ENCODE data around the gene GDF2. TPM values are rescaled to one million over a fixed set of nuclear protein-coding genes. Genes with fewer than 3 reads are reported as not detected.

Gene GDF2
- total RNA-seq, 2 donors from 2014 or later: not detected

DNA sequence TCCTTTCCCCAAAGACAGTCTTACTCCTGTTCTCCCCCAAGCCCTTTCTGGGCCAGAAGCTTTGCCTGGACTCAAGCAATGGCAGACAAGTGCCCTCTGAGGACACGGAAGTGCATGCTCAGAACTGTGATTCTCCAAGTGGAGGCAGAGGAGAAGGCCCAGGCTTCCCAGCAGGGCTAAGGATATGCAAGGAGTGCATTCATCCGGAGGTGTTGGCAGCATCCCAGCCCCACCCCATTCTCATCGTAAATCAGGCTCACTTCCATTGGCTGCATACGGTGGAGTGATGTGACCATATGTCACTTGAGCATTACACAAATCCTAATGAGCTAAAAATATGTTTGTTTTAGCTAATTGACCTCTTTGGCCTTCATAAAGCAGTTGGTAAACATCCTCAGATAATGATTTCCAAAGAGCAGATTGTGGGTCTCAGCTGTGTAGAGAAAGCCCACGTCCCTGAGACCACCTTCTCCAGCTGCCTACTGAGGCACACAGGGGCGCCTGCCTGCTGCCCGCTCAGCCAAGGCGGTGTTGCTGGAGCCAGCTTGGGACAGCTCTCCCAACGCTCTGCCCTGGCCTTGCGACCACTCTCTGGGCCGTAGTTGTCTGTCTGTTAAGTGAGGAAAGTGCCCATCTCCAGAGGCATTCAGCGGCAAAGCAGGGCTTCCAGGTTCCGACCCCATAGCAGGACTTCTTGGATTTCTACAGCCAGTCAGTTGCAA is 24.5 kb downstream of the GDF2 start:
- Histone ChIP-seq H3K4me3 (no peak overlapping the region), H3K9me3 (no peaks in the 10 kb centered on the region), H3K27me3 (replicated peaks; ENCODE audit: insufficient read depth) (no peaks in the 10 kb centered on the region), H3K4me1 (ENCODE audit: control insufficient read depth in 1 of 2, low read depth in 2 of 2) (no peaks in the 10 kb centered on the region), H3K36me3 (no peaks in the 10 kb centered on the region), H3K27ac (no peak overlapping the region)
- no peak for TF ChIP-seq CTCF (IDR thresholded peaks at IDR 0.05)
- DNase-seq (ENCODE audit: low spot score) (no peak), ATAC-seq (ENCODE audit: insufficient number of reproducible peaks, low FRiP score, low read depth) (no peak)

DNA sequence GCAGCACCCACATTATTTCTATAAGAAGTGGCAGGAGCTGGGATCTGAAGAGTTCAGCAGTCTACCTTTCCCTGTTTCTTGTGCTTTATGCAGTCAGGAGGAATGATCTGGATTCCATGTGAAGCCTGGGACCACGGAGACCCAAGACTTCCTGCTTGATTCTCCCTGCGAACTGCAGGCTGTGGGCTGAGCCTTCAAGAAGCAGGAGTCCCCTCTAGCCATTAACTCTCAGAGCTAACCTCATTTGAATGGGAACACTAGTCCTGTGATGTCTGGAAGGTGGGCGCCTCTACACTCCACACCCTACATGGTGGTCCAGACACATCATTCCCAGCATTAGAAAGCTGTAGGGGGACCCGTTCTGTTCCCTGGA is 25.0 kb downstream of the GDF2 start:
- Histone ChIP-seq H3K9me3 (no peaks in the 10 kb centered on the region), H3K36me3 (no peaks in the 10 kb centered on the region), H3K27ac (no peak overlapping the region), H3K4me3 (no peak overlapping the region), H3K27me3 (replicated peaks; ENCODE audit: insufficient read depth) (no peaks in the 10 kb centered on the region), H3K4me1 (ENCODE audit: control insufficient read depth in 1 of 2, low read depth in 2 of 2) (no peaks in the 10 kb centered on the region)
- ATAC-seq (ENCODE audit: insufficient number of reproducible peaks, low FRiP score, low read depth) (no peak), DNase-seq (ENCODE audit: low spot score) (no peak)
- TF ChIP-seq CTCF (IDR thresholded peaks at IDR 0.05): no peak

- no peak for TF ChIP-seq CTCF (IDR thresholded peaks at IDR 0.05)
- Histone ChIP-seq H3K27me3 (replicated peaks; ENCODE audit: insufficient read depth) (no peaks in the 10 kb centered on the region), H3K27ac (no peak within 1 kb of the TSS), H3K9me3 (no peaks in the 10 kb centered on the region), H3K36me3 (no peaks in the 10 kb centered on the region), H3K4me3 (no peak within 1 kb of the TSS), H3K4me1 (ENCODE audit: control insufficient read depth in 1 of 2, low read depth in 2 of 2) (no peaks in the 10 kb centered on the region)
- DNase-seq (ENCODE audit: low spot score) (no peak), ATAC-seq (ENCODE audit: insufficient number of reproducible peaks, low FRiP score, low read depth) (no peak)
Measured at GRCh38 chr10:47348138-47348651, 25.9 kb downstream of the GDF2 start, which contains the start of gene RBP3. Gene RBP3, plus strand, starts transcription at chr10:47348363. Its CDS starts 122 bp downstream, at chr10:47348485.

DNA sequence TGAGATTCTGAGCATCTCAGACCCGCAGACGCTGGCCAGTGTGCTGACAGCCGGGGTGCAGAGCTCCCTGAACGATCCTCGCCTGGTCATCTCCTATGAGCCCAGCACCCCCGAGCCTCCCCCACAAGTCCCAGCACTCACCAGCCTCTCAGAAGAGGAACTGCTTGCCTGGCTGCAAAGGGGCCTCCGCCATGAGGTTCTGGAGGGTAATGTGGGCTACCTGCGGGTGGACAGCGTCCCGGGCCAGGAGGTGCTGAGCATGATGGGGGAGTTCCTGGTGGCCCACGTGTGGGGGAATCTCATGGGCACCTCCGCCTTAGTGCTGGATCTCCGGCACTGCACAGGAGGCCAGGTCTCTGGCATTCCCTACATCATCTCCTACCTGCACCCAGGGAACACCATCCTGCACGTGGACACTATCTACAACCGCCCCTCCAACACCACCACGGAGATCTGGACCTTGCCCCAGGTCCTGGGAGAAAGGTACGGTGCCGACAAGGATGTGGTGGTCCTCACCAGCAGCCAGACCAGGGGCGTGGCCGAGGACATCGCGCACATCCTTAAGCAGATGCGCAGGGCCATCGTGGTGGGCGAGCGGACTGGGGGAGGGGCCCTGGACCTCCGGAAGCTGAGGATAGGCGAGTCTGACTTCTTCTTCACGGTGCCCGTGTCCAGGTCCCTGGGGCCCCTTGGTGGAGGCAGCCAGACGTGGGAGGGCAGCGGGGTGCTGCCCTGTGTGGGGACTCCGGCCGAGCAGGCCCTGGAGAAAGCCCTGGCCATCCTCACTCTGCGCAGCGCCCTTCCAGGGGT is 26.6 kb downstream of the GDF2 start:
- no peak for TF ChIP-seq CTCF (IDR thresholded peaks at IDR 0.05)
- no peaks in the 10 kb centered on the region for H3K27me3 ChIP-seq (replicated peaks; ENCODE audit: insufficient read depth)
- no peak overlapping the region for H3K27ac ChIP-seq
- no peaks in the 10 kb centered on the region for H3K9me3 ChIP-seq
- H3K4me3 ChIP-seq: no peak overlapping the region
- ATAC-seq (ENCODE audit: insufficient number of reproducible peaks, low FRiP score, low read depth) (no peak), DNase-seq (ENCODE audit: low spot score) (no peak)
- H3K36me3 ChIP-seq: no peaks in the 10 kb centered on the region
- no peaks in the 10 kb centered on the region for H3K4me1 ChIP-seq (ENCODE audit: control insufficient read depth in 1 of 2, low read depth in 2 of 2)

DNA sequence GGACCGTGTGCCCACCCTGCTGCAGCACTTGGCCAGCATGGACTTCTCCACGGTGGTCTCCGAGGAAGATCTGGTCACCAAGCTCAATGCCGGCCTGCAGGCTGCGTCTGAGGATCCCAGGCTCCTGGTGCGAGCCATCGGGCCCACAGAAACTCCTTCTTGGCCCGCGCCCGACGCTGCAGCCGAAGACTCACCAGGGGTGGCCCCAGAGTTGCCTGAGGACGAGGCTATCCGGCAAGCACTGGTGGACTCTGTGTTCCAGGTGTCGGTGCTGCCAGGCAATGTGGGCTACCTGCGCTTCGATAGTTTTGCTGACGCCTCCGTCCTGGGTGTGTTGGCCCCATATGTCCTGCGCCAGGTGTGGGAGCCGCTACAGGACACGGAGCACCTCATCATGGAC is 27.3 kb downstream of the GDF2 start:
- no peak for DNase-seq (ENCODE audit: low spot score)

More for the DNA sequence above, 27.3 kb downstream of the GDF2 start:
- no peaks in the 10 kb centered on the region for H3K27me3 ChIP-seq (replicated peaks; ENCODE audit: insufficient read depth)
- no peaks in the 10 kb centered on the region for H3K4me1 ChIP-seq (ENCODE audit: control insufficient read depth in 1 of 2, low read depth in 2 of 2)
- H3K9me3 ChIP-seq: no peaks in the 10 kb centered on the region
- no peak for ATAC-seq (ENCODE audit: insufficient number of reproducible peaks, low FRiP score, low read depth)
- H3K27ac ChIP-seq: no peak overlapping the region
- H3K4me3 ChIP-seq: no peak overlapping the region
- TF ChIP-seq CTCF (IDR thresholded peaks at IDR 0.05): no peak
- H3K36me3 ChIP-seq: no peaks in the 10 kb centered on the region

Measured in thoracic aorta (tissue), 2 donors.